ENCODE measurements around the gene RABEPK.
A peak's percentile ranks its signal among the peaks of the same experiment; 100 is the strongest.
"Not testable (repeated sequence)": the region's sequence is repeated elsewhere in the genome, so short reads cannot be mapped to it uniquely, and the experiment has no call there.

Gene RABEPK

DNA sequence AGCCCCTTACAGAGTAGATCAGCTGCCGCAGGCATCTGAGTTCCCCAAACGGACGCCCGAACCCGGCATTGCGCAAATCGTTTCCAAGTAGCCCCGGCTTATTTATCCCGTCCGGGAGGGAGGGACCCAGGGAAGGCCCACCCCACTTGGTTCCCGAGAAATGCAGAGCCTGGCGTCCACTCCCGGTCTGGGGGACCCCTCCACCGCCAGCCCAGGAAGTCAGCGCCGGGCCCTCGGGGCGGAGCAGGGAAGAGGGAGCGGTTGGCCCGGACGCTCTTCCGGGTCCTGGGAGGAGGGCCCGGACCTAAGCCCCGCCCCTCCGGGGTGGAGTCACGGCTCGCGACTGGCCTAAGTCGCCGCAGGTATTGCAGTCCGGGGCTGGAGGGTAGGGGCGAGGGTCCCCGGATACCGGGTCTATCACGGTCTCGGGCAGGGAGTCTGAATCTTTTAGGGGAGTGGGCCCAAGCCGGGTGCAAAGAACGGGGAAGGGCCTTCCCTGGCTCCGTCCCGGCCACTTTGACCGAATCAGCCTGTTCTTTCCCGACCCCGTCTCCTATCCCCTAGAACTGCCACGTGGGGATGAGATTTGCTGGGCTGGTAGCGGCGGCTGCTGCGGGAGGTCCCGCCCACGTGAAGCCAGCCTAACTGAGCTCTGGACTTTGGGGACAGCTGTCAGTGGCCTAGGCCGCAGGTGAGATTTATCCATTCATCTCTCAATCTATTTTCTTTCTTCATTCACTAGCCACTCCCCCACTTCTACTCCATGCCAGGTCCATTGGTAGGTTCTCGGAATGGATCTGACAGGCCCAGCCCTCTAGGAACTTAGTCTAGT, at the start of gene RABEPK:
TSS of gene RABEPK (plus strand) at position 327 of the 832 bp plus-strand sequence. CDS start 2,472 bp downstream, outside the sequence.
- DNase-seq = peak; percentile 39

- no peak for DNase-seq
Observed at GRCh38 chr9:125151730-125152129, 48.6 kb upstream of the RABEPK start.

GRCh38 chr9:125153712-125154367, 46.5 kb upstream of the RABEPK start:
- no peak for DNase-seq

- no peak for DNase-seq
Observed at GRCh38 chr9:125156551-125156950, 43.8 kb upstream of the RABEPK start.

GRCh38 chr9:125160750-125161149, 39.6 kb upstream of the RABEPK start:
- DNase-seq = no peak

GRCh38 chr9:125161284-125161918, 38.9 kb upstream of the RABEPK start:
- no peak for DNase-seq

DNA sequence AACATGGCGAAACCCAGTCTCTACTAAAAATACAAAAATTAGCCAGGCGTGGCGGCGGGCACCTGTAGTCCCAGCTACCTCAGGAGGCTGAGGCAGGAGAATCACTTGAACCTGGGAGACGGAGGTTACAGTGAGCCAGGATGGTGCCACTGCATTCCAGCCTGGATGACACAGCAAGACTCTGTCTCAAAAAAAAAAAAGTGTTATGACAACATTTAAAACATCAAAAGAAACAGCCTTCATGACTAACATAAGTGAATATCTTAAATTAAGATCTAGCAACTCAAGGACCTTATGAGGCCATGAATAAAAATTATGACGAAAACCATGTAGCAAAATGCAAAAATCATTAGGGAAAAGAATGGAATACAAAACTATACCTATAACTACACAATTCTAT, 37.5 kb upstream of the RABEPK start:
- not testable (repeated sequence) for DNase-seq

- no peak for DNase-seq
Observed at GRCh38 chr9:125166762-125167161, 33.6 kb upstream of the RABEPK start.

DNA sequence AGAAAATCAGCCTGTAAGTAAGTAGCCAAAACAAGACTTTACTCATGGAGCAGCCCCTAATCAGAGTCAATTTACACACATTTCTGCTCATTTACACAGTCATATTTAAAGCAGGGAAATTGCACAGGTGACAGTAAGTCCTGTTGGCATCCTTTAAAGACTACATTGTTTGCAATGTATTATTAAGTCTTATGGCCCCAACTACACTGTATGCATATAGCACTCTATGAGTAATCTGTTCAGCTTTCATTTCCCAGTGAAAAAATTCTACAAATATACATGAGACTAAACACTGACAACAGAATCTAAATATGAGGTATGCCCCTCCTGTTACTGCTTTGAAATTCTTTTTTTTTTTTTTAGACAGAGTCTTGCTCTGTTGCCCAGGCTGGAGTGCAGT, 30.4 kb upstream of the RABEPK start:
- DNase-seq = no peak

- DNase-seq = no peak
Observed at GRCh38 chr9:125172031-125172755, 28.1 kb upstream of the RABEPK start.

DNA sequence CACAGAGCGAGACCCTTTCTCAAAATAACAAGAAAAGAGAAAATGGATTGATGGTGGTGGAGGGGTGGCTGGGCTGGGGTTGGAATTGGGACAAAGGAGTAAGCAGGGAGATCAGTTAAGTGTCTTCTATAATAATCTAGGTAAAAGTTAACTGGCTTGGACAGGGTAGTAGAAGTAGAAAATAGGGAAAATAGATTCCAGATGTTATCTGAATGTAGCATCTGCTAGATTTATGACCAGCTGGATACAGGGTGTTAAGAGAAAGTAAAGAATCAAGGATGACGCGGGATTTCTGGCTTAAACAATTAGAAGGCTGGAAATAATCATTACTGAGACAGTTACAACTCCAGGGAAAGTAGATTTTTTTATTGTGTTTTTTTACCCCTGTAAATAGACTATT, 23.7 kb upstream of the RABEPK start:
- DNase-seq = no peak

DNA sequence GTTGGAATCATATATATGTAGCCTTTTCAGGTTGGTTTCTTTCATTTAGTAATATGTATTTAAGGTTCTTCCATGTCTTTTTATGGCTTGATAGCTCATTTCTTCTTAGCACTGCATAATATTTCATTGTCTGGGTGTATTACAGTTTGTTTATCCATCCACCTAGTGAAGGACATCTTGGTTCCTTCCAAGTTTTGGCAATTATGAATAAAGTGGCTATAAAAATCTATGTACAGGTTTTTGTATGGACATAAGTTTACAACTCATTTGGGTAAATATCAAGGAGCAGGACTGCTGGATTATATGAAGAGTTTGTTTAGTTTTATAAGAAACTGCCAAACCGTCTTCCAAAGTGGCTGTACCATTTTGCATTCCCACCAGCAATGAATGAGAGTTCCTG, 22.5 kb upstream of the RABEPK start:
- DNase-seq = no peak

DNA sequence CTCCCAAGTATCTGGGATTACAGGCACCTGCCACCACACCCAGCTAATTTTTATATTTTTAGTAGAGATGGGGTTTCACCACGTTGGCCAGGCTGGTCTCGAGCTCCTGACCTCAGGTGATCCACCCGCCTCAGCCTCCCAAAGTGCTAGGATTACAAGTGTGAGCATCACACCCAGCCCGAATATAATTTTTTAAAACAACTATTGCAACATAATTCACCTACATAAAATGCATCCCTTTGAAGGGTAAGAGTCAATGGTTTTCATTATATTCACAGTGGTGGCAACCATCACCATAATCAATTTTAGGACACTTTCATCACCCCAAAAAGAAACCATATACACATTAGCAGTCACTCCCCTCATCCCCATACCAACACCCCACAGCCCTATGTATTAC, 20.6 kb upstream of the RABEPK start:
- DNase-seq = not testable (repeated sequence)

- no peak for DNase-seq
Observed at GRCh38 chr9:125180876-125181275, 19.5 kb upstream of the RABEPK start.

DNA sequence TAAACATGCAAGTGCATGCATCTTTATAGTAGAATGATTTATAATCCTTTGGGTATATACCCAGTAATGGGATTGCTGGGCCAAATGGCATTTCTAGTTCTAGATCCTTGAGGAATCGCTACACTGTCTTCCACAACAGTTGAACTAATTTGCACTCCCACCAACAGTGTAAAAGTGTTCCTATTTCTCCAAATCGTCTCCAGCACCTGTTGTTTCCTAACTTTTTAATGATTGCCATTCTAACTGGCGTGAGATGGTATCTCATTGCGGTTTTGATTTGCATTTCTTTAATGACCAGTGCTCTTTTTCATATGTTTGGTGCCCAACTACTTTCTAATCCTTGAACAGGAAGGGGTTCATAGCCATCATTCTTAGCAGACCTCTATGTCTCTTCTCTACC, 18.6 kb upstream of the RABEPK start:
- not testable (repeated sequence) for DNase-seq

DNA sequence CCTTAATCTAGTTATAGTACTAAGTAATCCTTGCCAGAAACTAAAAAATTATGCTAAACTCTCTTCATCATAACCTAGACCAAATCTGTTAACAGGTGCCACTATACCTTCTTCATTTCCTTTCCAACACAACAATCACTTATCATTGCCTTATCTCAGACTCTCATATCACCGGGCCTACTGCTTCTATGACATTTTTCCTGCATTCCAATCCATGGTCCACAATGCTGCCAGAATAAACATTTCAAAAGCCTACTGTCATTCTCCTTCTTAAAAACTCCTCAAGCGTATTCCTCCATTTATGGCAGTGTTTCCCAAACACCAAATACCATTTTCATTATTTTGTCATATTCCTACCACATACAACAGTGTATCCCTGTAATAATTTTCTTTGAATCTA, 17.3 kb upstream of the RABEPK start:
- no peak for DNase-seq

DNA sequence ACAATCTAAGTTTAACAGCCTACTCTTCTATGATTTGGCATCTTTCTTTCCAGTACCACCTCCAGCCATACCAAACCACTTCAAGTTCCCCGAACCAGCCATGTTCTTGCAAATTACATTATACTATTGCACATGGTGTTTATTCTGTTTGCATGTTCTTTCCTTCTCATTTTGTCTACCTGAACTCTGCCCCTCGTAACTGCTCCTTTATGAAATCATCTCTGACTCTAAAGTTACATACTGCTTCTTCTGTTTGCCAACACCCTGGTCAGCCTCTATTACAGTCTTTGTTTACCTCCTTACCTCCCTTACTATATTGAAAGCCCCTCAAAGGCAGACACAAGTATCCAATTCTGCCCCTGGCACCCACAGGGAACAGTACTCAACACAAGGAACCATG, 16.8 kb upstream of the RABEPK start:
- DNase-seq = no peak

- no peak for DNase-seq
Observed at GRCh38 chr9:125189011-125189360, 11.4 kb upstream of the RABEPK start.

- DNase-seq = peak; percentile 84
Observed at GRCh38 chr9:125189361-125190289, 10.7 kb upstream of the RABEPK start, which contains the start of gene PPP6C. PPP6C (minus strand) TSS chr9:125189803; CDS start chr9:125189718, 85 bp downstream.

DNA sequence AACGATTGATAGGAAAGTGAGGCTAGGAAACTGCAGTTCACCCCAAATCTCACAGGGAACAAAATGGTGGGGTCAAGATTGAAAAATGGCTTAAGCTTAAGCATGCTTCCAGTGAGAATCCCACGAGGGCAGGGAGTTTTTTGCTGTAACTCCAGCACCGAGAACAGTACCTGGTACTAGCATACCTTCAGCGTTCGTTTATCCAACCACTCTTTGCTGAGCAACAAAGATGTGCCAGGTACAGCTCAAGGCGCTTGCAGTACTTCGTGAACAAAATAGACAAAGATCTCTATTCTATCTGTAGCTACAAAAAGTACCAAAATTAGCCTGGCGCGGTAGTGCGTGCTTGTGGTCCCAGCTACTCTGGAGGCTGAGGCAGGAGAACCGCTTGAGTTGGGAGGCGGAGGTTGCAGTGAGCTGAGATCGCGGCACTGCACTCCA, 10.0 kb upstream of the RABEPK start:
- DNase-seq = no peak

DNA sequence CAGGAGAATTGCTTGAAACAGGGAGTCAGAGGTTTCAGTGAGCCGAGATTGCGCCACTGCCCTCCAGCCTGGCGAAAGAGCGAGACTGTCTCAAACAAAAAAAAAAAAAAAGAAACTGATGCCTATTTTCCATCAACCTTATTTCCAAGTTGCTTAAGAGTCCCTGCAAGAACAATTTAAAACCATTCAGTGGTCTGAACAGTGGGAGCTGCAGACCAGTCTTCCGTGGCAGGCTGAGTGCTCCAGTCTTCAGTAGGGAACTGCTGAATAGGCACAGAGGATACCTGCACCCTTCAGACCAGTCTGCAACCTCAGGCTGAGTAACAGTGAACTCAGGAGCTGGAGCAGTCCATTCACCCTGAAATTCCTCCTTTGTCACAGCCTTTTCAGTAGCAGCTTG, 5.9 kb upstream of the RABEPK start:
- not testable (repeated sequence) for DNase-seq

GRCh38 chr9:125195591-125195990, 4.8 kb upstream of the RABEPK start:
- DNase-seq = not testable (repeated sequence)
